B cell (primary cell): ENCODE data around the gene ZBTB3. TPM values are rescaled to one million over a fixed set of nuclear protein-coding genes. Genes with fewer than 3 reads are reported as not detected.

Experiments used
- ATAC-seq: fragments of 200-7000 bp; cut with Tn5 transposase; one replicate; pipeline ENCODE4 v1.10.0; 2021; ENCODE audit warnings: low read depth, mild to moderate bottlenecking, moderate number of reproducible peaks, moderate library complexity
- CTCF ChIA-PET: fragments of 350-600 bp; sonication (Branson Sonifier 250); formaldehyde crosslinking; loops from one replicate; lab custom pipeline; 2021; ENCODE audit warnings: antibody characterized with exemption, inconsistent platforms; lab: Charles Lee
- POLR2A ChIA-PET: fragments of 350-600 bp; sonication (Branson Sonifier 250); formaldehyde crosslinking; loops from one replicate; lab custom pipeline; 2021; ENCODE audit warnings: antibody characterized with exemption; lab: Charles Lee
- DNase-seq: peaks from one replicate; pipeline ENCODE4 v3.0.0; 2013
- H2AFZ ChIP-seq: 2 replicates; pipeline ENCODE4 v1.6.1; 2012; ENCODE audit warnings: mild to moderate bottlenecking, low read depth, low read length; ENCODE audit not compliant: insufficient read depth, poor library complexity, severe bottlenecking
- H3K27ac ChIP-seq, 2 donors: 1 replicate in 1 of 2; 2 replicates in 1 of 2; pipeline ENCODE4 v1.5.1; 2012 to 2013; ENCODE audit warnings: low read length in 2 of 2, mild to moderate bottlenecking in 2 of 2, moderate library complexity in 1 of 2
- H3K27me3 ChIP-seq, 4 experiments: fragments of 200-600 bp in 1 of 4; sonication (generic) in 1 of 4; replicated peaks in 1 of 4; 1 replicate in 2 of 4; 2 replicates in 2 of 4; pipeline versions ENCODE4 v1.6.1 to v1.7.0; 2013 to 2016; ENCODE audit warnings: low read length in 3 of 4, mild to moderate bottlenecking in 2 of 4, mixed read lengths in 1 of 4, moderate library complexity in 1 of 4; ENCODE audit not compliant: insufficient read depth in 4 of 4, control insufficient read depth in 3 of 4; ENCODE audit errors: control extremely low read depth in 1 of 4
- H3K36me3 ChIP-seq, 2 experiments: replicated peaks in 1 of 2; 1 replicate in 1 of 2; 2 replicates in 1 of 2; pipeline versions ENCODE4 v1.6.1 to v1.7.1; 2013; ENCODE audit warnings: low read length in 1 of 2; ENCODE audit not compliant: insufficient read depth in 2 of 2, control insufficient read depth in 1 of 2; ENCODE audit errors: control extremely low read depth in 1 of 2, extremely low read depth in 1 of 2
- H3K4me1 ChIP-seq, 2 donors: fragments of 200-600 bp in 1 of 2; sonication (generic) in 1 of 2; 1 replicate in 1 of 2; 2 replicates in 1 of 2; pipeline versions ENCODE4 v1.5.1 to v1.6.1; 2013 to 2017; ENCODE audit warnings: low read length in 2 of 2; ENCODE audit not compliant: control insufficient read depth in 2 of 2, insufficient read depth in 2 of 2
- H3K4me2 ChIP-seq: replicated peaks from 2 replicates; pipeline ENCODE3; 2012; ENCODE audit warnings: mild to moderate bottlenecking, low read depth, low read length; ENCODE audit not compliant: poor library complexity, severe bottlenecking
- H3K4me3 ChIP-seq, 5 experiments: fragments of 200-600 bp in 1 of 5; sonication (generic) in 1 of 5; 1 replicate in 3 of 5; 2 replicates in 2 of 5; pipeline versions ENCODE4 v1.5.1 to v1.7.0; 2011 to 2016; ENCODE audit warnings: low read length in 4 of 5, mild to moderate bottlenecking in 4 of 5, low read depth in 2 of 5, control low read depth in 1 of 5, moderate library complexity in 1 of 5; ENCODE audit not compliant: insufficient read depth in 1 of 5; ENCODE audit errors: control extremely low read depth in 1 of 5, extremely low read depth in 1 of 5
- H3K79me2 ChIP-seq: fragments of 200-600 bp; sonication (generic); one replicate; pipeline ENCODE4 v1.6.0; 2016; ENCODE audit warnings: low read length; ENCODE audit not compliant: control insufficient read depth, insufficient read depth
- H3K9ac ChIP-seq: fragments of 200-600 bp; sonication (generic); 2 replicates; pipeline ENCODE4 v1.6.1; 2017; ENCODE audit warnings: mild to moderate bottlenecking, low read length, moderate library complexity
- H3K9me3 ChIP-seq, 3 donors: one replicate each; pipeline versions ENCODE4 v1.6.1 to v1.7.1; 2013; ENCODE audit warnings: low read length in 2 of 3; ENCODE audit not compliant: control insufficient read depth in 2 of 3, insufficient read depth in 1 of 3; ENCODE audit errors: control extremely low read depth in 1 of 3
- H4K20me1 ChIP-seq: 2 replicates; pipeline ENCODE4 v1.6.0; 2012; ENCODE audit warnings: mild to moderate bottlenecking, low read length; ENCODE audit not compliant: insufficient read depth, control insufficient read depth, poor library complexity, severe bottlenecking
- H3K27ac Mint-ChIP-seq: one replicate; pipeline ENCODE4 v1.8.0; 2021; ENCODE audit warnings: mixed read lengths
- H3K27me3 Mint-ChIP-seq: one replicate; pipeline ENCODE4 v1.8.0; 2021; ENCODE audit warnings: mixed read lengths
- H3K4me1 Mint-ChIP-seq: one replicate; pipeline ENCODE4 v1.8.0; 2021; ENCODE audit warnings: mixed read lengths
- H3K4me3 Mint-ChIP-seq: one replicate; pipeline ENCODE4 v1.8.0; 2021; ENCODE audit warnings: mixed read lengths
- H3K9me3 Mint-ChIP-seq: one replicate; pipeline ENCODE4 v1.8.0; 2022; ENCODE audit warnings: mixed read lengths; ENCODE audit not compliant: insufficient read depth
- CTCF ChIP-seq: fragments of 200-600 bp; IDR thresholded peaks from one replicate; pipeline ENCODE4 v1.8.0; 2022; ENCODE audit warnings: antibody characterized with exemption, mild to moderate bottlenecking
- EZH2 ChIP-seq: IDR thresholded peaks from 2 replicates; pipeline ENCODE4 v1.6.1; 2012; ENCODE audit warnings: borderline replicate concordance, low read depth, mild to moderate bottlenecking, moderate library complexity, low read length; ENCODE audit not compliant: insufficient read depth, poor library complexity, severe bottlenecking
- WGBS: methylation state at CpG from one replicate; pipeline ENCODE4 v1.1.5; 2013; ENCODE audit warnings: missing lambda C conversion rate; ENCODE audit not compliant: insufficient coverage; 5-methylcytosine and 5-hydroxymethylcytosine counted together
- intact Hi-C: fragments of 100-400 bp; cut with micrococcal nuclease; formaldehyde crosslinking; loops from one replicate; pipeline ENCODE4 v1.10.0; 2022
- polyA plus RNA-seq: library from polyadenylated mRNA; depleted of rRNA; stranded (reverse); fragments of >200 nt; gene quantifications from 2 replicates; pipeline ENCODE4 v1.2.3, GENCODE V29; 2012
- total RNA-seq, 2 donors: library from RNA; stranded (reverse); fragments of 120-200 nt in 1 of 2; gene quantifications; 1 replicate in 1 of 2; 2 replicates in 1 of 2; pipeline versions ENCODE4 v1.2.3 to v1.2.4, GENCODE V29; 2013 to 2022

ZBTB3 gene
- total and polyA plus RNA-seq, 2 donors (not counting 1 experiment from before 2014, with no cell fraction given), result 8.7 to 22.0 TPM

- Histone ChIP-seq H4K20me1 (peaks cover 15% of the 10 kb centered on the region), H3K27ac (peak within 1 kb of the TSS; percentile 68 to 78), H3K4me3 (peak within 1 kb of the TSS; percentile 87 to 97 (median 94)), H3K9me3 (no peaks in the 10 kb centered on the region), H3K4me1 (peaks cover 27 to 35% of the 10 kb centered on the region in 2 donors), H3K36me3 (peaks cover 1 to 23% of the 10 kb centered on the region in 2 experiments), H3K9ac (peak within 1 kb of the TSS; percentile 87), H2AFZ (peak within 1 kb of the TSS; percentile 83), H3K27me3 (no peaks in the 10 kb centered on the region), H3K79me2 (peaks cover 40% of the 10 kb centered on the region), H3K4me2 (peak within 1 kb of the TSS; percentile 81)
- WGBS, result under 1% methylated on average over 88 of the region's 88 CpGs
- no peaks in the 10 kb centered on the region for H3K9me3 Mint-ChIP-seq
- DNase-seq (peak; percentile 98), ATAC-seq (peak; percentile 70)
- TF ChIP-seq EZH2, result no peak
- peak; percentile 65 for TF ChIP-seq CTCF
- peaks cover 48% of the 10 kb centered on the region for H3K4me1 Mint-ChIP-seq
- intact Hi-C loops, result loop anchor here (1.0 to 10.0 kb wide), 7 partner anchors 16 to 392 kb away; partner anchors contain the start of genes NXF1, TAF6L, WDR74 and ZBTB3
- peak within 1 kb of the TSS; percentile 97 for H3K4me3 Mint-ChIP-seq
- H3K27ac Mint-ChIP-seq, result peak within 1 kb of the TSS; percentile 96
- H3K27me3 Mint-ChIP-seq, result no peaks in the 10 kb centered on the region
- ChIA-PET CTCF (interaction anchor here (0.6 to 7.2 kb wide), 43 partner anchors 8 to 393 kb away, joined by 3 to 101 read pairs (median 4); partner anchors contain the start of genes B3GAT3, BSCL2, EEF1G and GANAB), POLR2A (interaction anchor here (0.6 to 3.7 kb wide), 19 partner anchors 14 to 1358 kb away, joined by 3 to 60 read pairs (median 6); partner anchors contain the start of genes C11orf98, CPSF7, CSKMT and HNRNPUL2)
Observed at GRCh38 chr11:62787005-62787759, 33.2 kb upstream of the ZBTB3 start, which contains the start of gene TMEM179B. Gene TMEM179B (plus strand): TSS chr11:62787402. CDS start chr11:62787432, 30 bp downstream.
